ENCODE results near the gene DPH1.
"Not testable (repeated sequence)": the region's sequence is repeated elsewhere in the genome, so short reads cannot be mapped to it uniquely, and the experiment has no call there.

The DPH1 gene

DNA sequence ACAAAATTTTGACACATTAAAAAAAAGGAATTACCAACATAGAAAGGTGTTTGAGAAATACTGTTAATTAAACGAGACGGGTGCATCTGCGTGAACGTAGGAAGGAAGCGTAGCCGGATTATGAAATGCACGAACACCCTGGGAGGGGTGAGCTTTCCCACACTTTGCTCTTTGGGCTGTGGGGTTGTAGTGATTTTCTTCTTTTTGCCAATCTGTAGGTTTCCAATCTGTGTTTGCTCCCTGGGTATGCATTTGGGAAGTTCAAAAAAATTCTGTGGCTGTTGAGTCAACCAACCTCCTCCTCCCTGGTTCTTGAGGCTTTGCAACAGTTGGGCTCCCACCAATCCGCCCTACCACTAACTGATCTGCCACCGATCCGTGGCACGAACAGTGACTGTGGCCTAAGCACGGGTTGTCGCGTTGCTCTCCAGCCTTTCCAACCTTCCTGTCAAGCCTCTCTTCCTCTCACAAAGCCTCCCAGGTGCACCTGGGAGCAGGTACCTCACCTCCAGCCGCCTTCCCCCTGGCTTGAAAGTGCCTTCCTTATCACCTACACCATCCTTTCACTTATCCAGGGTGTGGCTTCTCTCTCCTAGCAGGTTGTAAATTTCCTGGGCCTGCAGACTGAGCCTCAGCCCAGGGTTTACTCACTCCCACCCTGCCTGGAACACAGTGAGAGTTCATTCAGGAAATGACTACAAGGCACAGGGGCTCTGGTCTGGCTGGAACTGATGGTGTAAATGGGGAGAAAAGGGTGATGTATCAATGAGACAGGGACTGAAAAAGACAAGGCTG is 21.4 kb upstream of the DPH1 start:
- no peak for DNase-seq

DNA sequence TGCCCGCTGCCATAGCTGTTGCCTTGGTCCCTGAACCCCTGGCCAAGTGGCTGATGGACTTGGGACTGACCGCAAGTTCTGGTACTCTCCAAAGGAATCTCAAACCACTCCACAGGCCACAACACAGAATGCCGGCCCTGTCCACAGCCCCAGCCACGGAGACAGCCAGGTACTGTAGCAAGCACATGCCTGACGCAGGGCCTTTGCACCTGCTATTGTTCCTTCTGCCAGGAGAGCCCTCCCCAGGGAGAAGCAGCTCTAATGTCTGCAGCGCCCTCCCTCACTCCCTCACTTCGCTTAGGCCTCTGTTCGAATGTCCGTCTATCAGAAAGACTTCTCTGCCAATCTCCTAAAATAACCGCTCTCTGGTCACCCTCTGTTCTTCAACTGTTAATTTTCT is 20.2 kb upstream of the DPH1 start:
- DNase-seq = no peak

DNA sequence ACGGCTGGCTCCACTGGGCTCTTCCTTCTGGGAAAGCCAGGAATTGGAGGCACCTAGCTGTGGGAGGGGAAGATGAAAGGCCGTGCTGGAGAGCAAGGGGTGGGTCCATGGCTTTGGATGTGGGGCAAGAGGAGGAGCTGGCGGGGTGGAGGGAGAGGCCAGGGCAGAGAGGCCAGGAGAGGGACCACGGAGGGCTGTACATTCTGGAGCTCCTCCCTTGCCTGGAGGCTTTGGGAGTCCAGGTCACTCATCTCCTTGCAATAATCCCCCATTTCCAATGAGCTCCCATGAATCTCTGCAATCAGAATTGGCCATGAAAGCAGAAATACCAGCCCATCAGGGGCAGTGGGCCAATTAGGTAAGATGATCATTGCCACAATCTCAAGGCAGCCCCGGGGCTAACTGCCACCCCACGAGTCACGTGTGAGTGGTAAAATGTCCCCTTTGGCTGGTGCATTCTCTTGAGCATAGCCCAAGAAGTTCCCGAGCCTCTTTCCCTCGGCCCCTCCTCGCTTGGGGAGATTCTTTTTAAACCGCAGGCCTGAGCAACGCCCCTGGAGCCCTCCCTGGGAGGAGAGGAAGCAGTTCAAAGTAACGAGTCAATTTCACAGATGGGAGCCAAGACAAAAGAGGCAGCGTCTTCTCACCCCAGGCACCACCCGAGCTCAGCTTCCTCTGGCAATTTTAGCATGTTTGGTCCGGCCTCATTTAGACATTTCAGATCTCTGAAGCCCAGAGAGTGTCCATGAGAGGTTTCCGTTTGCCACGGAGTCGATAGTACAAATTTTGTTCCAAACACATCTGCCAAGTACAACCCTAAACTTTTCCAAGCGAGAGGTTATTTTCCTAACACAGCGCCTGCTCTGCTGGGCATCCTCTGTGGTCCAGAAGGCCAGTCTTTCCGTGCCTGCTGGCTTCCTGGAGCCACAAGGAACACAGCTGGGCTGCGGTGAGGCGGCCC is 18.3 kb upstream of the DPH1 start:
- no peak for DNase-seq

DNA sequence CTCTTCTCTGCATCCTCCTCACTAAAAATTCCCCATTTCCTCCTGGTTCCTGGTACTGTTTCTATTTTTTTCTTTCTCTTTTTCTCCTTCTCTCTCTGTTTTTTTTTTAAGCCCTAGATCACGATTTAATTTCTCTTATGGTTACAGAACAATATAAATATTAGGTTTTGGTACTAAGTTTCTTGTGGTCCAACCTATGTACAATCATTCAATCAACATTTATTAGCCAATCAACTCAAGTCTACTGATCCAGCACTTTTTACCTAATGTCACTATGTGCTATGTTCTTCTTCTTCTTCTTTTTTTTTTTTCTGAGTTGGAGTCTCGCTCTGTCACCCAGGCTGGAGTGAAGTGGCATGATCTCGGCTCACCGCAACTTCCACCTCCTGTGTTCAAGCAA is 17.5 kb upstream of the DPH1 start:
- no peak for DNase-seq

DNA sequence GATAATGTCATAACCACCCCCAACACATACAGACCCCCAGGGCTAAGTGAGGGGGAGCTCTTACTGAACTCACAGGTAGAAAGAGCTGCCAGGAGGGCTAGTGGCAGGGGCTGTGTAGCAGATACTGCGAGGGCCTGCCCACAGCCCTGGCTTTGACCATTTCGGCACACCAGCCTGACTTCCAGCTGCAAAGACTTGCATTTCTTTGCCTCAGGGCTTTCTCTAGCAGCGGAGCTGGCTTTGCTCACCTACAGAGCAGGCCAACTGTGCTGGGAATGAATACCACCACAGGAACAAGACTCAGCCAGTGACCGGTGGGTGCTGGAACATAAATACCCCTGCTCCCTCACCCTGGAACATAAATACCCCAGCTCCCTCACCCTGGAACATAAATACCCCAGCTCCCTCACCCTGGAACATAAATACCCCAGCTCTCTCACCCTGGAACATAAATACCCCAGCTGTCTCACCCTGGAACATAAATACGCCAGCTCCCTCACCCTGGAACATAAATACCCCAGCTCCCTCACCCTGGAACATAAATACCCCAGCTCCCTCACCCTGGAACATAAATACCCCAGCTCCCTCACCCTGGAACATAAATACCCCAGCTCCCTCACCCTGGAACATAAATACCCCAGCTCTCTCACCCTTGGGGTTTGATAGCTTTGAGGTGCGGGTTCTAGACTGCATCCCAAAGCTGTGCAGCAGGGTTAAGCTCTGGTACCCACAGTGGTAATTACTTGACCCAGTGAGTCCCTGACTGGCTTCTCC is 16.5 kb upstream of the DPH1 start:
- DNase-seq = not testable (repeated sequence)

DNA sequence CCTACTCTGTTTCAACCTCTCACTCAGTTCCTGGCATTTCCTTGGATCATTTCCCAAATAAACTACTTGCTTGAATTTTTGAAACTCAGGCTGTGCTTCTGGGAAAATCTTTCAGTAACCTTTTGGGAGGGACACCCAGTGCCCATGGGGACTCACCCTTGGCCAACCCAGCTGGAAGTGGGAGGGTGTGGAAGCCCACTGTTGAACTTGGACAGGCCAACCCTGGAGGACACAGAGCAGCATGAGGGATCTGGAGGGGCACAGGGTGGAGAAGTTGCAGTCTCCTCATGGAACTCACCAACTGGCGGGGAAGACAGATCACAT is 16.0 kb upstream of the DPH1 start:
- DNase-seq = no peak

DNA sequence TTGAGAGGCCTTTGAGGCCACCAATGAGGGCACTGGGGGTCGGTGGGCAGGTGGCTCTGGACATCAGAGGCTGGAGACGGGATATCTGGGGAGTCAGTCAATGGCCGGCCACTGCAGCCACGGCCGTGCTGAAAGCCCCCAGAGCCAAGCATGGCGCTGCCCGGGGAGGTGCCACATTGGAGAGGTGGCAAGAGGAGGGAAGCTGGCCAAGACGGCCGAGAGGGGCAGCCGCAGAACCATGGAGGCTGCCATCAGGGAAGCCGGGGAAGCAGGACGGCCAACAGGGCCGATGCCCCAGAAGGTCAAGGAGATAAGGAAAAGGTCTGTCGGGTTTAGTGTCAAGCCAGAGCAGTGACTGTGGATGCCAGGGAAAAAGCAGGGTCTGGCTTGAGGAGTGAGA is 14.6 kb upstream of the DPH1 start:
- DNase-seq = no peak

DNA sequence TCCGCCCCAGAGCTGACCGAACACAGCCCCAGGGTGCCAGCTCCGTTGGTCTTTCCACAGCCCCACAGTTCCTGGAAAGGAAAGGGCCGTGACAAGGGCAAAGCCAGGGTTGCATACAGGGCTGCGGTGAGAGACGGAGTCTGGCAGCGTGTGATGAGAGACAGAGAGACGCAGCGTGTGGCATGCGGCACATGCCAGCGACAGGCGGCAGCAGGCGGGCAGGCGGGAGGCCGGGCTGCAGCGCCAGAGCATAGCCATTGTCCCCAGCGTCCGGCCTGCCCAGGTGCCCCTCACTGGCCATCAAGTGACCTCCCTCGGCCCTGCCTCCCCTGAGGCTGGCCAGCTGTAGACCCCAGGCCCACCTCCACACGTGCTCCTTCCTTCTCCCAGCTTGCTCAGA is 13.5 kb upstream of the DPH1 start:
- DNase-seq = no peak

DNA sequence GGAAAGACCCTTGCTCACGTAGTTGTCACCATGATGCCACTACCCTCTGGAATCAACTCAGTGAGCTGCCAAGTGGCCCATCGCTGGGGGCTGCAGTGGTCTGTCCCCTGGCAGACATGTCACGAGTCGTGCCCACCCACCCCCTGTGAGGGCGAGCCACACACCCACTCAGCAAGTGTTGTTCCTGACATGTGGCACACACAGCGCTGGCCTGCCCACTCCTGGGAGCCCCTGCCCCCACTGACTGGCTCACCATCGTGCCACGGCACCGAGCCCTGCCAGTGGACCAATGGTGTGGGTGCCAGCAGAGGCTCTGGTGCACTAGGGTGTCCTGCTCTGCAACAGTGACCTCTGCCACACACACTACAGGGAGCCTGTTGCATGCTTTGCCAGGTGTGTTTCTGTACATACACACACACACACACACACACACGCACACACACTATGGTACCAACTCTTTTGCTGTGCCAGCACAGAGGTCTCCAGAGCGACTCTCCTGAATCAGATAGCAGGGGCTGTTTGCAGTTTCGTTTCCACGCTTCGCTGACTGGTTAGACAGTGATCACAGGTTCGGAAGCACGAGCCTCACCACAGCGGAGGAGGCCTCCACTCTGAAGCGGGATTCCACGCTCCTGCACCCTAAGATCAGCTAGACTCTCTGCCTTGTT is 12.5 kb upstream of the DPH1 start:
- DNase-seq = no peak

DNA sequence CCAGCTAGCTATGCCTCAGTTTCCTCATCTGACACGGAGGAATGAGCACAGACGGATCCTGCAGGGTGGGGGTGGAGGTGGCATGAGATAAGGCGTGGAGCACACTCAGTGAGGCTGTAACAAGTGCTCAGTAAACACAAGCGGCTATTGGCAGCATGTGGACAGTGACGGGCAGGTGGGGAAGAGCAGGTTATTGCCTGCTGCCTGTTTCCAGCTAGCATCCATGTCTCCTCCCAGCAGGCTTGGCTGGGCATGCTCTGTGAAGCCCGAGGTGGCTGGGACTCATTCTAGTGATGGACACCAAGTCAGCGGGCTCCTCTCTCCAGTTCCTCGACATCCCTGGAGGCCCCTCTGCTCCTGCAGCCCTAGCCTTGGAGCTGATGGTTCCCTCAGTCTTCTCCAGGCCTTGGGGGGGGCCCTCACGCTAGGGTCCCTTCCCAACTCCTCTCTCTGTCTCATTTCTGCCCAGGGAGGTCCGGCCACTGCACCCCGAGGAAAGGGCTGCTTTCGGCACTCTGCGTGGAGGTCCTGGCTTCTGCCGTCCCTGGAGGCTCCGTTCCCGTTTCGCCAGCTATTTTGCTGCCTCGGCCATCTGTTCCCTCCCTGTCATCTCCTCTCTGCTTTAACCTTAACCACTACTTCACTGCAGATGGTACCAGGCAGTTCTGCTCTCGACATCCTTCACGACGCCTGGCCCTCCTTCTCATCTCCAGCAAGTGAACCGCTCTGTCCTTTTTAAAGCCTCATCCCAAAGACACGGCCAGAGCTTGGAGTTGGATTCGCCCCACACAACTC is 11.0 kb upstream of the DPH1 start:
- no peak for DNase-seq

DNA sequence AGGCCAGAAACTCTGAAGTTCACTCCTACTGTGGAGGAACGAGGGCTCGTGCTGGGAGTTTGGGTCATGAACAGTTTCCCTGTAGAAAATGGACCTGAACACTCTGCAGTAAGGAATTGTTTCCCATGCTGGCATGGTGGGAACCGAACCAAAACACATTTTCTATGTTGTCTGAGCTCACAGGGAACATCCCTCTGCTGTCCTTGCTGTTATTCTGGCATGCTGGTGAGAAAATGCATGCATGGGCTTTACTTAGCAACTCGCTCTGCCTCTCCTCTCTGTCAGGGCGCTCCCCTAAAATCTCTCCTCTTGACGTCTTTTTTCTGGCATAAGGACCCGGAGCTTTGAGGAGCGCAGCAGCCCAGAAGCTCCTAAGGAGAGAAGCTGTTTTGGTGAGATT is 10.2 kb upstream of the DPH1 start:
- no peak for DNase-seq

DNA sequence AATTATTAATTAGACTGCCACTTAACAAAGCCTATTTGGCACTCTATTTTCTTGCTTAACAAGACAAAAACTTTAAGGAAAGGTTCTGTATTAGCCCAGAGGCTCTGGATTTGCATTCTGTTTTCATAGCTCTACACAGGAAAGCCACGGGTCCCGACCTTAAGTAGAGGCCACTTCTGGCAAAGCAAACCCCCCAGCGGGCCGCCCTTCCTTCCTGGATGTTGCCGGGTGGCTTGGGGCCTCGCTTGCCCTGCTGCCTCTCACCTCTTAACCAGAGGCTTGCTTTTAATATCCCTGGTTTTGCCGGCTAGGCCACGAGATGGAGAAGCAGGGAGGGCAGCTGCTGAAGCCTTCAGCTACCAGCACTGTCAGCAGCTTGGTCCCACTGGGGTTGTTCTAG is 9.2 kb upstream of the DPH1 start:
- DNase-seq = no peak

DNA sequence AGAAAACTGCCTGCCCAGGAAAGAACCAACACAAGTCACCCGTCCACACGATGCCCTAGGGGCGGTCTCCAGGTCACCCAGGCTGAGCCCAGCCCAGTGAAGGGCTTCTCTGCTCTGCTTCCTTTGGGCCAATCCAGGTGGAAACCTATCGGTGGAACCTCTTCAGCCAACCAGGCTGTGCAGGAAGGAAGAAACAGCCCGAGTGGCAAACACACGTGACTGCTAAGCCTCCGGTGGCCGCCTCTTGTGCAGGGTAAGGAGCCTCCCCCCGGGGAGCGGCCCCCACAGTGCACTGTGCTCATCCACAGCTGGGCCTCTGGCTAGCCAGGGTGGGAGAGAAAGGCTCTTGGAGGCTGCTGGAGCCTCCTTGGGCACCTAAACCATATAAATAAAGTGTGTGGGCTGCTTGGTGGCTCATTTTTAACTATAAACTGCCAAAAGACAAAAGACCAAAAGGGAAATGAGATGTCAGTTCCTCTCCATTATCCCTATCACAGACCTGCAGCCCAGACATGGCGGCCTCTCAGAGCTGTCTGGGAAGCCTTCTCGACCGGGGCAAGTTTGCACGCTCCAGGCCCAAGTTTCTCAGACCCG is 7.2 kb upstream of the DPH1 start:
- DNase-seq = no peak

DNA sequence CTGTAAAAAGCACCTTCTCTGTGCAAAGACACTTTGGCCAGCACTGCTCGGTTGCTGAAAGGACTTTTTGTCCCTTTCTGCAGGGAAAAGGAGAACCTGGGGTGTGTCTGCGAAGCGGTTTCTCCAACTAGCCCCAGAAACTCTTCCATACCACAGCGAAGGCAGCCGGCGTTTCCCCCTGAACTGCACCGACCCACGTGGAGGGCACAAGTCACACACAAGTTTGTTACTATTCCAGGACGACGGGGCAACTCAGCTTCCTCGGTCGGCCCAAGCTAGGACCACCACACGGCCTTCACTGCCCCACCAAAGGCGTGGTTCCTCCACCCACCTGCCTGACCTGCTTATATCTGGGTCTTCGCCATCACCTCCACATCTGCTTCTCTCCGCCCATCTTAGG is 6.7 kb upstream of the DPH1 start:
- DNase-seq = no peak

DNA sequence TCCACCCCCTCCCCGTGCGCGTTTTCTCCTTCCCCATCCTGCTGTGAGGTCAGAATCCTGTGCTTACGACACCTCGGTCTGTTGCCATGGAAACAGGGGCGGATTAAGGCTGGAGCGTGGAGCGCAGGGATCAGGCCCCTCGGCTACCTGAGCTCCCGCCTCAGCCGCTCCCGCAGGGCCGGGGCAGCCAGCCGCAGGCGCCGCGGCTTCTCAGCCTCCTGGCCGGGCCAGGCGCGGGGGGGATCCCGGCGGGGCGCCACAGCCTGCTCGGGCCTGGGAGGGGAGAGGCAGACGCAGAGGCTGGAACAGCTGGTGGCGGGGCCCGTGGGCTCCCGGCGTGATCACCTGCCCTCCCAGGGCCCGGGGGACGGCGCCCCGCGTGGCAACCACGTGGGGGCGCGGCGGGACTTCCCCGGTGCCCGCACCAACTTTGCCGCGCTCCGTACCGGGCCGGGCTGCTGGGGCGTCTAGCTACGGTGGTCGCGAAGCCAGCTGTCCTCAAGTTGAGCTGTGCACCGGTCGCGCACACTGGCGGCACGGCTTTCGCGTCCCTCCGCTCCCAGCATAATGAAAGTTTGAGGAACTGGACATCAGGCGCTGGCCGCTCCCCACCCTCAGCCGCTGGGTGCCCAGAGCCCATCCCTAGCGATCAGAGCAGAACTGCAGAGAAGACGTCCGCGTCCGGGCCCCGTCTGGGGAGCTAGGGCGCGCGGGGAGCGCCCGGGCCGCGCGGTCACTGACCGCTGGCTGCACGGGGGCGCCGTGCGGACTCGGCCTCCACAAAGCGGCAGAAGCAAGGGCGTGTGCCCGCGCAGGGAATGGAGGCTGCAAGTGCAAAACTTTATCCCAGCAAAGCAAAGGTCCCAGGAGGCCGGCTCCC is 6.0 kb upstream of the DPH1 start:
- DNase-seq = no peak

DNA sequence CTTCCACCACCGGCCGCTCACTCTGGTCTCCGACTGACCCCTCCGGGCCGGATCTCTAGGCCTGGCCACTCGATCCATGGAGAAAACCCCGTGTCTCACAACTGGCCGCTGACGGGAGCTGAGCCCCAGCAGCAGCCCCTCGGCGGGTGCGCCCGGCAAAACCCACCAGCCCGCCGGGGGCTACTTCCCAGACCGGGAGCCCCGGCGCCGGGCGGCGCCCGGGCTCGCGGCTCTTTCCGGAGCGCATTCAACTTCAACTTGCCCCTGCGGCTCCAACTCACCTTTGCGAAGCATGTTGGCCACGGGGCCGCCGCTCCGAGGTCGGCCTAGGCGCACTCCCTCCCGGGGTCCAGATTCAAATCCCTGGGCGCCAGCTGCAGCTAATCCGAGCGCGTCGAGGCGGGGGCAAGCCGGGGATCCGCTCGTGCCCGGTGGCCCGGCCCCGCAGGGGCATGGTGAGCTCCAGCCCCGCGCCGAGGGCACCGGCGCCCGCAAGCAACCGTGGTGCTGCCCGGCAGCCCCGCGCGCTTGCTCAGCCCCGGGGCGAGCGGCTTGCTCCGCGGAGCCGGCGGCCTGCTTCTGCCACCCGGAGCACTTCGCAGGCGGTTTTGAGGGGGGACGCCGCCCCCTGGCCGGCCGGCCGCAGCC is 5.3 kb upstream of the DPH1 start:
- DNase-seq = no peak

DNA sequence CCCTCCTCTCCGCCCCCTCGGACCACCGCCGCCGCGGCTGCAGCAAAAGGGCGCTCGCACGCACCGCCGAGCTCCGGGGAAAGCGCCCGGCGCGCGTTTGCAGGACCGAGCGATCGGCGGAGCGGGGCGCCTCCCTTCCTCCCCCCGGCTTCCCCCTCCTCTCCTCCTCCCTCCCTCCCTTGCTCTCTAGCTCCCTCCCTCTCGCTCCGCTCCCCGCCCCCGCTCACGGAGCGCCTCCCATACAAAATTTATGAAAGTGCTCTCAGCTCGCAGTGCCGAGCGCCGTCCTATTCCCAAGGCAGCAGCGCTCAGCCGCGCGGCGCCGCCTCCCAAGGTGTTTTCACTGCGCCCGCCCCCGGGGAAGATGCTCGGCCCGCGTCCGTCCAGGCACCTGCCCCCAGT is 4.7 kb upstream of the DPH1 start, which contains the start of gene RTN4RL1:
Gene RTN4RL1 (minus strand): TSS at position 115 of the 402 bp plus-strand sequence. CDS start 469 bp downstream, outside the sequence.
- DNase-seq = peak; percentile 45

DNA sequence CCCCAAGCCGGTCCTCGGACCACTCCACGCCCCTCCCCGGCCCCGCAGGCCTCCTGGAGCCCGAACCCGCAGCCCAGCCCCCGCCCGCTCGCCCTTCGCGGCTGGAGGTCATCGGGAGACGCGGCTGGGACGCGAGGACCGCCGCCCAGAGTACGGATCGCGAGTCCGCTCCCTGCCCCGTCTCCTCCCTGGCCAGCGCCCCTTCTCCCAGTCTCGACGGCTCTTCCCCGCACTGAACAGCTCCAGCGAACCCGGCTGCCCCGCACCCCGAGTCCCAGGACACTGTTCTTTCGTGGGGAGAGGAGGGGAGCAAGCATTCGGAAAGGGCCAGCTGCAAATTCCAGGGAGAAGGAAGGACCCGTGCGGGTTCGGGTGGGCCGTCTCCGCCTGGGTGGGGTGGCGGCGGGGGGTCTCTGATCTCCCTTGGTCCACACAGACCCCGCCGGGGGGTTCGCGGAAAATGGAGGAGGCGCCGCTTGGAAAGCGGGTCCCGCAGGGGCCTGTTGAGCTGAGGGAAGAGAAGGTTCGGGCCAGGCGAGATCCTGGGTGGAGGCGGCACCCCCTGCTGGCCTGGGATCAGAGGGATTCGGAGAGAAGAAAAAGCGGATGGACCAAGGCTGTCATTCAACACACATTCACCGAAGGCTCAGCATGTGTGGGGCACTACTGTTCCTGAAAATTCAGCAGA is 4.2 kb upstream of the DPH1 start:
- no peak for DNase-seq
